Smooth muscle cell (in vitro differentiated cells): Measurements from ENCODE around the gene TSPAN14. TPM values are rescaled to one million over a fixed set of nuclear protein-coding genes. Genes with fewer than 3 reads are reported as not detected.
A peak's percentile ranks its signal among the peaks of the same experiment; 100 is the strongest.

Experiments
- DNase-seq: peaks from one replicate; lab custom pipeline; 2025; ENCODE audit not compliant: unreplicated experiment; lab: John Stamatoyannopoulos, UW
- H2AFZ ChIP-seq: fragments of 200-600 bp; sonication (generic); 2 replicates; pipeline ENCODE4 v1.6.0; 2016; ENCODE audit warnings: antibody characterized with exemption, low read depth, mild to moderate bottlenecking
- H3F3A ChIP-seq: fragments of 200-600 bp; sonication (generic); 2 replicates; pipeline ENCODE4 v1.6.0; 2017; ENCODE audit warnings: antibody characterized with exemption, low read depth
- H3K27ac ChIP-seq: fragments of 200-600 bp; sonication (generic); 2 replicates; pipeline ENCODE4 v1.5.1; 2016; ENCODE audit warnings: low read depth, mild to moderate bottlenecking
- H3K27me3 ChIP-seq: fragments of 200-600 bp; sonication (generic); 2 replicates; pipeline ENCODE4 v1.6.1; 2016; ENCODE audit warnings: low read depth, mild to moderate bottlenecking
- H3K36me3 ChIP-seq: fragments of 200-600 bp; sonication (generic); 2 replicates; pipeline ENCODE4 v1.5.1; 2016; ENCODE audit warnings: low read depth
- H3K4me1 ChIP-seq: fragments of 200-600 bp; sonication (generic); 2 replicates; pipeline ENCODE4 v1.5.1; 2016; ENCODE audit warnings: low read depth
- H3K4me2 ChIP-seq: fragments of 200-600 bp; sonication (generic); 2 replicates; pipeline ENCODE4 v1.6.0; 2016; ENCODE audit warnings: mild to moderate bottlenecking
- H3K4me3 ChIP-seq: fragments of 200-600 bp; sonication (generic); 2 replicates; pipeline ENCODE4 v1.5.1; 2016; ENCODE audit warnings: mild to moderate bottlenecking
- H3K79me2 ChIP-seq: fragments of 200-600 bp; sonication (generic); 2 replicates; pipeline ENCODE4 v1.6.0; 2016; ENCODE audit warnings: low read depth, mild to moderate bottlenecking
- H3K9ac ChIP-seq: fragments of 200-600 bp; sonication (generic); 2 replicates; pipeline ENCODE4 v1.6.0; 2016; ENCODE audit warnings: low read depth
- H3K9me3 ChIP-seq: fragments of 200-600 bp; sonication (generic); replicated peaks from 2 replicates; pipeline ENCODE4 v1.5.1; 2016; ENCODE audit warnings: low read depth
- H4K20me1 ChIP-seq: fragments of 200-600 bp; sonication (generic); 2 replicates; pipeline ENCODE4 v1.6.0; 2016; ENCODE audit warnings: low read depth
- WGBS: methylation state at CpG from one replicate; pipeline ENCODE4 v1.1.7; 2016; ENCODE audit warnings: low lambda C conversion rate; 5-methylcytosine and 5-hydroxymethylcytosine counted together
- polyA plus RNA-seq: library from polyadenylated mRNA; unstranded; fragments of >200 nt; fragmentation: Nextera tagmentation; extraction: Ambion mirVana; gene quantifications from 2 replicates; pipeline ENCODE4 v1.2.1, GENCODE V29; 2016
- total RNA-seq: library from RNA; depleted of rRNA; stranded (reverse); fragments of >200 nt; gene quantifications from 2 replicates; pipeline ENCODE4 v1.2.3, GENCODE V29; 2014
- TF ChIP-seq, protein P1 (sequence below): fragments of 200-600 bp; sonication (generic); IDR thresholded peaks from 2 replicates; pipeline ENCODE4 v1.5.1; 2017; ENCODE audit warnings: borderline replicate concordance, mild to moderate bottlenecking, antibody characterized with exemption; ENCODE audit not compliant: insufficient read depth, poor library complexity, severe bottlenecking

TSPAN14 gene
- total and polyA plus RNA-seq, 2 experiments from 2014 or later, result 42.7 to 46.3 TPM

DNA sequence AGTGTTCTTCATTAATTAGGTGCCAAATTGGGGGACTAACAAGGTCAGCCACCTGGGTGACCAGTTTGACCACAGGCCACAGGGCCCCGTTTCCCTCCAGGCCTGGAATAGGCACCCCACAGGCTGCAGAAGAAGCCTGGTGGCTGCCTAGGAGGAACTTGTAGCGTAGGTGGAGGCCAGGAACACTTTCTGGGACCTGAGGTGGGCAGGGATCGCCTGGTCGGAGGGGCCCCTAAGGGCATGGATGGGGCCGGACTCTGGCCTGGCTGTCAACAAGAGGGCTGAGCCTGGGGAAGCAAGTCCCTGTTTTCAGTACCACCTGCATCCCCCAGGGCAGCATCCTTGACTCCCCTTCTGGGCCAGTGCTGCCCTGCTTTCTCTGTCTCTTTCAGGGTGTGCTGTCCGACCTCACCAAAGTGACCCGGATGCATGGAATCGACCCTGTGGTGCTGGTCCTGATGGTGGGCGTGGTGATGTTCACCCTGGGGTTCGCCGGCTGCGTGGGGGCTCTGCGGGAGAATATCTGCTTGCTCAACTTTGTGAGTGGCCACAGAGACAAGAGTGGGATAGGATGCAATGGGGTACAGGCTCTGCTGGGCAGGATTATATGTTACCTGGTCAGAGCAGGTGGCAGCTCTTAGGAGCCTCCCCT, 52.9 kb downstream of the TSPAN14 start:
- Histone ChIP-seq H3K36me3 (no peaks in the 10 kb centered on the region), H3K27me3 (no peaks in the 10 kb centered on the region), H3K9ac (peak overlapping the region; percentile 67), H3K27ac (peak overlapping the region; percentile 99), H3K4me1 (peaks cover 46% of the 10 kb centered on the region), H3K79me2 (peaks cover 17% of the 10 kb centered on the region), H4K20me1 (peaks cover 4% of the 10 kb centered on the region), H3K4me3 (no peak overlapping the region), H3F3A (peaks cover 20% of the 10 kb centered on the region), H2AFZ (no peak overlapping the region), H3K9me3 (no peaks in the 10 kb centered on the region), H3K4me2 (peak overlapping the region; percentile 49)
- WGBS, result 96% methylated on average over 13 of the region's 13 CpGs
- TF ChIP-seq, protein P1, sequence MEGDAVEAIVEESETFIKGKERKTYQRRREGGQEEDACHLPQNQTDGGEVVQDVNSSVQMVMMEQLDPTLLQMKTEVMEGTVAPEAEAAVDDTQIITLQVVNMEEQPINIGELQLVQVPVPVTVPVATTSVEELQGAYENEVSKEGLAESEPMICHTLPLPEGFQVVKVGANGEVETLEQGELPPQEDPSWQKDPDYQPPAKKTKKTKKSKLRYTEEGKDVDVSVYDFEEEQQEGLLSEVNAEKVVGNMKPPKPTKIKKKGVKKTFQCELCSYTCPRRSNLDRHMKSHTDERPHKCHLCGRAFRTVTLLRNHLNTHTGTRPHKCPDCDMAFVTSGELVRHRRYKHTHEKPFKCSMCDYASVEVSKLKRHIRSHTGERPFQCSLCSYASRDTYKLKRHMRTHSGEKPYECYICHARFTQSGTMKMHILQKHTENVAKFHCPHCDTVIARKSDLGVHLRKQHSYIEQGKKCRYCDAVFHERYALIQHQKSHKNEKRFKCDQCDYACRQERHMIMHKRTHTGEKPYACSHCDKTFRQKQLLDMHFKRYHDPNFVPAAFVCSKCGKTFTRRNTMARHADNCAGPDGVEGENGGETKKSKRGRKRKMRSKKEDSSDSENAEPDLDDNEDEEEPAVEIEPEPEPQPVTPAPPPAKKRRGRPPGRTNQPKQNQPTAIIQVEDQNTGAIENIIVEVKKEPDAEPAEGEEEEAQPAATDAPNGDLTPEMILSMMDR, result no peak
- no peak for DNase-seq

DNA sequence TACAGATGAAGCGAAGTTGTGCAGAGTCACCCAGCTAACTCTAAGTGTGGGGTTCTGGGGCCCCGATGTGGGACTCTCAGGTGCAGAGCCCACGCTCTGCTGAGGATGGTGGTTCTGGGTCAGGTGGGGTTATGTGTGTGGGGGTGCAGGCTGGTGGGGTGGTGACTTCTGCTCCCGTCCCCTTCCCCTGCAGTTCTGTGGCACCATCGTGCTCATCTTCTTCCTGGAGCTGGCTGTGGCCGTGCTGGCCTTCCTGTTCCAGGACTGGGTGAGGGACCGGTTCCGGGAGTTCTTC, 54.9 kb downstream of the TSPAN14 start:
- Histone ChIP-seq H4K20me1 (no peaks in the 10 kb centered on the region), H3K27ac (peak overlapping the region; percentile 59), H3K4me1 (peaks cover 25% of the 10 kb centered on the region), H3K9me3 (no peaks in the 10 kb centered on the region), H3K36me3 (no peaks in the 10 kb centered on the region), H3F3A (peaks cover 17% of the 10 kb centered on the region), H3K79me2 (peaks cover 4% of the 10 kb centered on the region), H3K4me3 (no peak overlapping the region), H2AFZ (no peak overlapping the region), H3K27me3 (no peaks in the 10 kb centered on the region), H3K4me2 (peak overlapping the region; percentile 39), H3K9ac (no peak overlapping the region)
- WGBS, result 93% methylated on average over 8 of the region's 8 CpGs
- TF ChIP-seq, protein P1, result no peak
- DNase-seq, result no peak

DNA sequence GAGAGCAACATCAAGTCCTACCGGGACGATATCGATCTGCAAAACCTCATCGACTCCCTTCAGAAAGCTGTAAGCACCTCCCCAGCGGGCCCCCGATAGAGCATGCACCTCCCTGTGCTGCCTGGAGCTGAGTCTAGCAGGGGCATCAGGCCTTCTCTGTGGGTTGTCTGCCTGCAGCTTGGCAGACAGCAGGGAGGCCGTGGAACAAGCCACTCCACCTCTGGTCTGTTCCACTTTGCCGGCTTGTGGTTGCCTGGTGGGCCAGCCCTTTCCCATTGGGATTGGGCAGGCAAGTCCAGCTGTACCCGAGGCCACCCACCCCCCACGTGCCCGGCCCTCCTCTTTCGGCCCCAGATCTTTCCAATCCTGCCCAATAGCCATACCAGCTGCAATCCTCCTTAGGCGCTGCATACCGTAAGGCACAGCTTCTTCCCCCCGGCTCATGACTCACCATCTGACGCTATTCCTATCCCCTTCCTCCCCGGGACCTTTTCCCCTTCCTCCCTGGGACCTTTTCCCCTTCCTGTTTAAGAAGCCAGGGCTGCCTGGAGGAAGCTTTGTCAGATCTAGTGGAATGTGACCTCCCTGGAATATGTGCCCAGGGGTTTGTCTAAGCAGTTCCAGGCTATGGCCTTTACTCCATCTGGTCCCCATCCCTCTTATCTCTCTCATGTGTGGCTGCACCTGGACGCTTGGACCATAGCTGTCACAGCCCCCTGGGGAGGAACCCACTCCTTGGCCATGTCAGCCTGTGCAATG, 55.5 kb downstream of the TSPAN14 start:
- TF ChIP-seq, protein P1, result no peak
- H3K4me1 ChIP-seq, result peaks cover 20% of the 10 kb centered on the region
- no peaks in the 10 kb centered on the region for H4K20me1 ChIP-seq
- H3K9me3 ChIP-seq, result no peaks in the 10 kb centered on the region
- WGBS, result 45% methylated on average over 17 of the region's 18 CpGs
- H3K4me2 ChIP-seq, result peak overlapping the region; percentile 39
- no peaks in the 10 kb centered on the region for H3K36me3 ChIP-seq
- H3K27me3 ChIP-seq, result no peaks in the 10 kb centered on the region
- peak overlapping the region; percentile 59 for H3K27ac ChIP-seq
- H2AFZ ChIP-seq, result no peak overlapping the region
- DNase-seq, result no peak
- no peak overlapping the region for H3K4me3 ChIP-seq
- H3F3A ChIP-seq, result peaks cover 17% of the 10 kb centered on the region
- H3K9ac ChIP-seq, result no peak overlapping the region
- H3K79me2 ChIP-seq, result peaks cover under 1% of the 10 kb centered on the region

DNA sequence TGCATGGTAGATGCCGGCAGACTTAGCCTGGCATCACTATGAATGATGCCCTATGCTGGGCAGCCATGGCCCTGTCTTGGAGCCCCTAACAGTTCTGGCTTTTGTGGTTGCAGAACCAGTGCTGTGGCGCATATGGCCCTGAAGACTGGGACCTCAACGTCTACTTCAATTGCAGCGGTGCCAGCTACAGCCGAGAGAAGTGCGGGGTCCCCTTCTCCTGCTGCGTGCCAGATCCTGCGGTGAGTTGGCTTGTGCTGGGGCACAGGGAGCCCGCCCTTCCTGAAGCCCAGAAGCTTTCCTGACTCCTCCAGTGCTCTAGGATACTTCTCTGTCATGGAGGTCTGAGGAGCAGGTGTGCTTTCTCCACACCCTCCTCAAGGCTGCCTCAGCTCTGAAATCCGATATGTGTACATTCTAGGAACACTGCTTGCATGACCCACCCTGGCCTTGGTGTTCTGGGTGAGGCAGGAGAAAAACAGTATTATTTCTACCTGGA, 58.0 kb downstream of the TSPAN14 start:
- TF ChIP-seq, protein P1, result no peak
- H3K4me2 ChIP-seq, result no peak overlapping the region
- WGBS, result 96% methylated on average over 10 of the region's 10 CpGs

More for the DNA sequence above, 58.0 kb downstream of the TSPAN14 start:
- H3K9me3 ChIP-seq, result no peaks in the 10 kb centered on the region
- DNase-seq, result no peak
- H3F3A ChIP-seq, result peaks cover 5% of the 10 kb centered on the region
- no peaks in the 10 kb centered on the region for H4K20me1 ChIP-seq
- no peak overlapping the region for H3K27ac ChIP-seq
- H3K27me3 ChIP-seq, result no peaks in the 10 kb centered on the region
- H3K4me1 ChIP-seq, result peaks cover 2% of the 10 kb centered on the region
- H3K9ac ChIP-seq, result no peak overlapping the region
- H3K4me3 ChIP-seq, result no peak overlapping the region
- no peak overlapping the region for H2AFZ ChIP-seq
- no peaks in the 10 kb centered on the region for H3K79me2 ChIP-seq
- H3K36me3 ChIP-seq, result no peaks in the 10 kb centered on the region
